Neural progenitor cell (in vitro differentiated cells): ENCODE measurements around the gene KRTAP10-6.
"Not testable (repeated sequence)": the region's sequence is repeated elsewhere in the genome, so short reads cannot be mapped to it uniquely, and the experiment has no call there.

Experiments used
- EZH2 ChIP-seq: fragments of 200-600 bp; sonication (generic); IDR thresholded peaks from 2 replicates; pipeline ENCODE4 v1.6.1; 2017; ENCODE audit warnings: antibody characterized with exemption, mild to moderate bottlenecking, moderate library complexity
- TF ChIP-seq, protein P1 (sequence below): fragments of 200-600 bp; sonication (generic); IDR thresholded peaks from 2 replicates; pipeline ENCODE4 v1.5.1; 2017; ENCODE audit warnings: antibody characterized with exemption, mild to moderate bottlenecking

DNA sequence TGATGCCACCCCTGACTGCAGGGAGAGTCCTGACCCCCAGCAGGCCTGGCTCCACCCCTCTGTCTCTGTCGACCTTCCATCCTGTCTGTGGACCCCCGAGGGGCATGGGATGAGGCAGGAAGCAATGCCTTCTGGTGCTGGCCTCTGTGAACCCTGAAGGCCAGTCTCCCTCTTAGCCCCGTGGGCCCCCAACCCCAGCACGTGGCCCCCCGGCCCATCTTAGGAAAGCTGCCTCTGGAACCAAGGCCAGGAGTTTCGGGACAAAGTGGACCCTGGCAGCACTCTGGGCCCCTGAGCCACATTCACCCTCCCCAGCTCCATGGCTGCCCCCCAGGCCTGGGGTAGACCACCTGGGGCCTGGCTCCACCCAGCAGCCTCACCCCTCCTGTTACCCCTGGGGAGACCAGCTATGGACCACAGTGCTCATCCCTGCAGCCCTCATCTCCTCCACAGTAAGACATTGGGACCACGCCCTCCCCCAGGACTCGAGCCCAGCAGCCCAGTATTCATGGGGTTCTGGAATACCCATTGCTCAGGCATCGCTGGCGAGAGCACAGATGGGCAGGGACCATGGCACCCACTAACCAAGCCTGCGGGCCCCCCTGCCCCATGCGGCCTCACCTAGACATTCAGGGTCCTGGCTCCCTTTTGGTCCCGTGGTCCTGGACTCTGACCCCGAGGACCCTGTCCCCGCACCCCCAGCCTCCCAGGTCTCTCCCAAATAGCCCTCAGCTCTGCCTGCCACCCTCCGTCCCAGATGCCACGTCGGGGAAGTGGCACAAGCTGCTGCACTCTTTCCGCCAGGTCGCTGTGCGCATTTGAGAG is 46.4 kb upstream of the KRTAP10-6 start:
- TF ChIP-seq, protein P1, sequence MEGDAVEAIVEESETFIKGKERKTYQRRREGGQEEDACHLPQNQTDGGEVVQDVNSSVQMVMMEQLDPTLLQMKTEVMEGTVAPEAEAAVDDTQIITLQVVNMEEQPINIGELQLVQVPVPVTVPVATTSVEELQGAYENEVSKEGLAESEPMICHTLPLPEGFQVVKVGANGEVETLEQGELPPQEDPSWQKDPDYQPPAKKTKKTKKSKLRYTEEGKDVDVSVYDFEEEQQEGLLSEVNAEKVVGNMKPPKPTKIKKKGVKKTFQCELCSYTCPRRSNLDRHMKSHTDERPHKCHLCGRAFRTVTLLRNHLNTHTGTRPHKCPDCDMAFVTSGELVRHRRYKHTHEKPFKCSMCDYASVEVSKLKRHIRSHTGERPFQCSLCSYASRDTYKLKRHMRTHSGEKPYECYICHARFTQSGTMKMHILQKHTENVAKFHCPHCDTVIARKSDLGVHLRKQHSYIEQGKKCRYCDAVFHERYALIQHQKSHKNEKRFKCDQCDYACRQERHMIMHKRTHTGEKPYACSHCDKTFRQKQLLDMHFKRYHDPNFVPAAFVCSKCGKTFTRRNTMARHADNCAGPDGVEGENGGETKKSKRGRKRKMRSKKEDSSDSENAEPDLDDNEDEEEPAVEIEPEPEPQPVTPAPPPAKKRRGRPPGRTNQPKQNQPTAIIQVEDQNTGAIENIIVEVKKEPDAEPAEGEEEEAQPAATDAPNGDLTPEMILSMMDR = not testable (repeated sequence)
- not testable (repeated sequence) for TF ChIP-seq EZH2
